GM15510 (cell line): Measurements from ENCODE around the gene GGACT.
A peak's percentile ranks its signal among the peaks of the same experiment; 100 is the strongest.

Source experiments
- POLR2A ChIP-seq: IDR thresholded peaks from 3 replicates; pipeline ENCODE4 v1.6.1; 2011; ENCODE audit warnings: borderline replicate concordance; ENCODE audit not compliant: insufficient read length; ENCODE audit errors: extremely low read depth

The GGACT gene

GRCh38 chr13:100588331-100589177 is at the start of gene GGACT:
Gene GGACT, minus strand, starts transcription at chr13:100588789. Its CDS starts 56,198 bp downstream, at chr13:100532591.
- peak; percentile 67 for TF ChIP-seq POLR2A

- no peak for TF ChIP-seq POLR2A
These were observed 49.2 kb upstream of the GGACT start for GRCh38 chr13:100637796-100638195.

GRCh38 chr13:100637380-100637779 is 48.8 kb upstream of the GGACT start:
- no peak for TF ChIP-seq POLR2A

- no peak for TF ChIP-seq POLR2A
These were observed 47.9 kb upstream of the GGACT start for GRCh38 chr13:100636441-100636840.

- no peak for TF ChIP-seq POLR2A
These were observed 47.4 kb upstream of the GGACT start for GRCh38 chr13:100636004-100636403.

- no peak for TF ChIP-seq POLR2A
These were observed 46.1 kb upstream of the GGACT start for GRCh38 chr13:100634696-100635095.

- TF ChIP-seq POLR2A: no peak
These were observed 44.9 kb upstream of the GGACT start for GRCh38 chr13:100633461-100633860.

- no peak for TF ChIP-seq POLR2A
These were observed 42.0 kb upstream of the GGACT start for GRCh38 chr13:100630555-100630954.

- no peak for TF ChIP-seq POLR2A
These were observed 38.5 kb upstream of the GGACT start for GRCh38 chr13:100627120-100627519.

GRCh38 chr13:100625447-100625846 is 36.9 kb upstream of the GGACT start:
- no peak for TF ChIP-seq POLR2A

GRCh38 chr13:100620792-100621191 is 32.2 kb upstream of the GGACT start:
- no peak for TF ChIP-seq POLR2A

GRCh38 chr13:100619940-100620339 is 31.4 kb upstream of the GGACT start:
- TF ChIP-seq POLR2A: no peak

GRCh38 chr13:100613031-100613430 is 24.4 kb upstream of the GGACT start:
- TF ChIP-seq POLR2A: no peak

- TF ChIP-seq POLR2A: no peak
These were observed 23.3 kb upstream of the GGACT start for GRCh38 chr13:100611678-100612492.
